HG03439 (cell line): Measurements from ENCODE around the gene TAX1BP1.

Experiments
- ATAC-seq: cut with Tn5 transposase; IDR thresholded peaks from one replicate; pipeline ENCODE4 v1.9.1; 2021; ENCODE audit warnings: mild to moderate bottlenecking, moderate library complexity; ENCODE audit not compliant: unreplicated experiment

Gene TAX1BP1

GRCh38 chr7:27739909-27740448 lies at the start of gene TAX1BP1:
TAX1BP1 (plus strand) TSS chr7:27740162; CDS start chr7:27748525, 8,363 bp downstream.
- ATAC-seq: peak; percentile 94

- no peak for ATAC-seq
These were observed 49.3 kb upstream of the TAX1BP1 start for GRCh38 chr7:27690649-27691048.

- no peak for ATAC-seq
These were observed 46.2 kb upstream of the TAX1BP1 start for GRCh38 chr7:27693794-27694193.

- ATAC-seq: no peak
These were observed 44.9 kb upstream of the TAX1BP1 start for GRCh38 chr7:27695096-27695495.

GRCh38 chr7:27697861-27698430 lies 42.0 kb upstream of the TAX1BP1 start:
- ATAC-seq: peak; percentile 82

- no peak for ATAC-seq
These were observed 40.2 kb upstream of the TAX1BP1 start for GRCh38 chr7:27699751-27700150.

GRCh38 chr7:27700501-27700900 lies 39.5 kb upstream of the TAX1BP1 start:
- ATAC-seq: no peak

- no peak for ATAC-seq
These were observed 36.8 kb upstream of the TAX1BP1 start for GRCh38 chr7:27703181-27703580.

GRCh38 chr7:27704422-27705199 lies 35.4 kb upstream of the TAX1BP1 start:
- ATAC-seq: no peak

- no peak for ATAC-seq
These were observed 34.8 kb upstream of the TAX1BP1 start for GRCh38 chr7:27705200-27705594.

- ATAC-seq: no peak
These were observed 31.5 kb upstream of the TAX1BP1 start for GRCh38 chr7:27708485-27708884.

- ATAC-seq: no peak
These were observed 30.6 kb upstream of the TAX1BP1 start for GRCh38 chr7:27709137-27710075.

- no peak for ATAC-seq
These were observed 27.7 kb upstream of the TAX1BP1 start for GRCh38 chr7:27712217-27712616.

- no peak for ATAC-seq
These were observed 25.0 kb upstream of the TAX1BP1 start for GRCh38 chr7:27714831-27715444.

- no peak for ATAC-seq
These were observed 16.9 kb upstream of the TAX1BP1 start for GRCh38 chr7:27723085-27723484.

- ATAC-seq: no peak
These were observed 12.9 kb upstream of the TAX1BP1 start for GRCh38 chr7:27727058-27727457.

- ATAC-seq: no peak
These were observed 9.8 kb upstream of the TAX1BP1 start for GRCh38 chr7:27730112-27730511.

- ATAC-seq: no peak
These were observed 5.4 kb upstream of the TAX1BP1 start for GRCh38 chr7:27734583-27734982.

GRCh38 chr7:27735165-27735564 lies 4.8 kb upstream of the TAX1BP1 start:
- no peak for ATAC-seq

- ATAC-seq: no peak
These were observed 4.1 kb upstream of the TAX1BP1 start for GRCh38 chr7:27735831-27736230.

- no peak for ATAC-seq
These were observed 2.8 kb upstream of the TAX1BP1 start for GRCh38 chr7:27737178-27737577.
